HG03097 (cell line): Measurements from ENCODE around the gene JAKMIP1.

ENCODE experiments used
- ATAC-seq: cut with Tn5 transposase; IDR thresholded peaks from one replicate; pipeline ENCODE4 v1.9.1; 2021; ENCODE audit not compliant: unreplicated experiment, low FRiP score

JAKMIP1 gene

DNA sequence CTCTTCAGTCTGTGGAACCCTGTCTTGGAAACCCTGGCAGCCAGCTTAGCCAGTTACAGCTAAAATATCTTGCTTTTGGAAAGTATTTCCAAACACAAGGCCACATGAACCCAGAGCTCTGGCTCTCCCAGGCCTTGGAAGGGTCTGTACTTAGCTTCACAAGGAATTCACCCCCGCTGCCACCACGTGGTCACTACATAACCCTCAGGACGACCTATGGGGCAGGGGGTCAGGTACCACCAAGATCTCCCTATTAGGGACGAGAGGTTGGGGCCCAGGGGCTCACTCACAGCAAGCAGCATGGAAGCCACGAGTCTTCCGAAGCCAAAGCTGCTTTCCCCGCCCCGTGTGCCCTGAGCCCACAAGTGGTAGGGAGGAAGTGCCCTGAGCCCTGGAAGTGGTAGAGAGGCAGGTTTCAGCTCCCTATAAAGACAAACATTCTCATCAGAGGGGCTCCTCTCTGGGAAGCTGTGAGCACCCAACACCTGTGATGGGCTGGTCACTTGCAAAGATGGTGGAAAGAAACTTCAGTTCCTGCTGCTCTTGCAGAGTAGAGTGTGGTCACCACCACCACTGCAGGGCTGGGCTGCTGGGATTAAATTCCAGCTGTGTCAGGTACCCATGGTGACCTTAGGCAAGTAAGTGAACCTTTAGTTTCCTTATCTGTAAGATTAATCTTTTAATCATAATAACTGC, 4.7 kb upstream of the JAKMIP1 start:
- ATAC-seq: no peak

DNA sequence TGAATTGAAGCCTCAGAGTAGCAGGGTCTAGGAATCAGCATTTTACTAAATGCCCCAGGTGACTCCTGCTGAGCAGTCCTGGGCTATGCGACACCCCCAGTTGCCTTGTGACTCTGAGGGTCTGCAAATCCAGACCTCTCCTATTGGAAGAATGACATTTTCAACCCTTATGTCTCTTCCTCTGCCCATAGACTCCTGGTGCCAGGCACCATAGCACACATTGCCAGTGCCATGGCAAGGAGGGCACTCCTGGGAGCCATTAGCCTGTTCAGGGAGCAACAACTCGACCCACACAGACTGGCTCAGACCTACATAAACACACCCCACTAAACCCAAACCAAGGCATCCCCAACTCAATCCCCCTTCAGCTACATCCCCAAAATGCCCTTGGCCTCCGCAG, 3.7 kb upstream of the JAKMIP1 start:
- ATAC-seq: no peak

DNA sequence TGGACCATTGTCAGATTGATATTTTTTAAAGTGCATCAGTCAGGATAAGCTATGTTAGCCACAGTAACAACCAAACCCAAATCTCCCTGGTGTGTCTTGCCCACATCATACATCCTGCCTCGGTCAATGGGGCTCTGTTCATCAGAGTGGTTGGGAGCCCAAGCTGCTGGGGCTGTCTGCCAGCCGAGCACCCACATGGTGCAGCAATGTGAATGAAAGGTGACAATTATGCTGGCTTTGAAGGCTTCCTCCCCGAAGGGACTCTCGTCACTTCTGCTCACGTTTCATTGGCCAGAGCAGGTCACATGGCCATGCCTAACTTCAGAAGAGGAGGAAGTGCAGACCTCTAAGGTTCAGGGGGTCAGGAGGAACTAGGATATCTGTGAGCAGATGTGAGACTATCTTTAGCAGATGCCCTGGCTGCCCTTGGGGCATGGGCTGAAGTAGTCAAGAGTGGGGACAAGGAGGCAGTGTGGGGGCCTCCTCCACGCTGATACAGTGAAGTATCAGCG, 1.3 kb upstream of the JAKMIP1 start:
- ATAC-seq: no peak

DNA sequence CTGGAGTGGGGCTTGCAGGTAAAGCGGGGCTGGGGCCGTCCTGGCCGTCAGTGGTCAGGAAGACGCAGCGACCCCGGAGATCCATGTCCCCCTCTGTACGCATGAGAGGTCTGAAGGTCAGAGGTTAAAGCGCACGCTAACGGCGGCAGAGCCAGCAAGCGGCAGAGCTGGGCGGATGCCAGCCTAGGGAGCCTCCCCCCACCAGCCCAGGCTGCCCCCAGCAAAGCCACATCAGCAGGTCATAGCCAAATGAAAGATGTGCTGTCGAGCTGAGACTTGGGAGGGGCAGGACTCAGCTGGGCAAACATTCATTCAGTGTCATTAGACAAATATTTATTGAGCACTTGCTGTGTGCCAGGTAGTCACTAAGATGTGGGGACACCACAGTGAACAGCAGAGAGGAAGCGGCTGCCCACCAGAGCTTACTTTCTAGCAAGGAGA, 593 bp upstream of the JAKMIP1 start:
- ATAC-seq: no peak

DNA sequence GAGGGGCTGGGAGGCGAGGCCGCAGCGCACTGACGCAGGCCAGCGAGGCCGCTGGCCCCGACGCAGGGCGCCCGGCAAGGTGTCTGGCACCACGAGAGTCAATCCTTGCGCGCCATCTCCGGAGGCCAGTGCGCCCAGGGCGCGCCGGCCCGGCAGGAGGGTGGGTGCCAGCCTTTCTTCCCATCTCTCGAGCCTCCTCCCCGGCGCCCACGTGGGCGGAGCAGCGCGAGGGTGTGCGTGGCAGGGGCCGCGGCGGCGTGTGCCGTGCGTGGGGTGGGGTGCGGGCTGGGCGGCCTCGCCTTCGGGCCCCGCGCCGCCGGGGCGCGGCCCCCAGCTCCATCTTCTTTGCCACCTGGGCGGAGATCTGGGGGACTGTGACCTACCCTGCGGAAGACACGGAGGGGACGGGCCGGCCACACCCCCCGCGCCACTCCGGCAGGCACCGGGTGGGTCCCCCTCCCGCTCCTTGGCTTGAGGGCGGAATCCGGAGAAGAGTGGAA, 877 bp downstream of the JAKMIP1 start:
- no peak for ATAC-seq

DNA sequence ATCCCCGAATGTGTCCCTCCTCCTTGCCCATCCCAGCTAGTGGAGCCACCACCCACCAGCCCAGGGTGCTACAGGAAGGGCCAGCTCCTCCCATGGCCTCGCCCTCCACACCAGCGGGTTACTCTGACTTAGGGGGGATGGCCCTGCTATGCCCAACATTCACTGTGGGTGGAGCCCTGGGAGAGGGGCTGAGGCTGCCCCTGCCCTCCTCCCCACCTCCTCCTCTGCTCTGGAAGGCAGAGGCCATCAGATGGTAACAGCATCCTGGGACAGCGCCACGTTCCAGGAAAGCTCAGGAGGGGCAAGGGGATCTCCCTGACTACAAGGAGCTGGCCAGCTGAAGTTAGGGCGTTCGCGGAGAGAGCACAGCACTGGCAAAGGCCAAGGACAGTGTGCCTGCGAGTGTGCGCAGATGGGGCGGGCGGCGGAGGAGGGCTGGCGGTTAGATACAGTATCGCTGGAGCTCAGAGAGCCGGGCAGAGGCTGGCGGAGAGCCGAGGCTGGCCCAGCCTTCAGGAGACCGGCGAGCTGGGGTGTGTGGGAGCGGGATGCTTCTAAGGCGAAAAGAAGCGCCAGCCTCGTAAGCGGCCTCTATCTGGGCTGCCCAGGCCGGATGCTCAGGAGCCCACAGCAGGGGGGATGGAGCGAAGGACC, 1.5 kb downstream of the JAKMIP1 start:
- ATAC-seq: no peak

DNA sequence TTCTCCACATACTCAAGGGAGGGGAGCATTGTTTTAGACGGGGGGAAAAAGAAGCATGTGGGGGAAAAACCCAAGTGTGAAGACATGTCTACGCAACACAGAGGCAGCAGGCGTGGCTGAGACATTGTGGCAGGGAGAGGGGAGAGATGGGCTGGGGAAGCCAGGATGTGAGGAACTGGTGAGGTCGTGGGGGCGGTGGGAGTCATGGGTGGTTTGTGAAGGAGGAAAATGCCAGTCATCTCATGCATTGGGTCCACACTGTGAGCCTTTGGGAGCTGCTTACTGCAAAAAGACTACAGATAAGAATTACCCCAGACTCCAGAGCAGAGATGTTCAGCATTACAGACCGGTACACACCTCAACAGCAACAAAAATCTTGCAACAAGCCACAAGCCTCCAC, 2.1 kb downstream of the JAKMIP1 start:
- ATAC-seq: no peak

DNA sequence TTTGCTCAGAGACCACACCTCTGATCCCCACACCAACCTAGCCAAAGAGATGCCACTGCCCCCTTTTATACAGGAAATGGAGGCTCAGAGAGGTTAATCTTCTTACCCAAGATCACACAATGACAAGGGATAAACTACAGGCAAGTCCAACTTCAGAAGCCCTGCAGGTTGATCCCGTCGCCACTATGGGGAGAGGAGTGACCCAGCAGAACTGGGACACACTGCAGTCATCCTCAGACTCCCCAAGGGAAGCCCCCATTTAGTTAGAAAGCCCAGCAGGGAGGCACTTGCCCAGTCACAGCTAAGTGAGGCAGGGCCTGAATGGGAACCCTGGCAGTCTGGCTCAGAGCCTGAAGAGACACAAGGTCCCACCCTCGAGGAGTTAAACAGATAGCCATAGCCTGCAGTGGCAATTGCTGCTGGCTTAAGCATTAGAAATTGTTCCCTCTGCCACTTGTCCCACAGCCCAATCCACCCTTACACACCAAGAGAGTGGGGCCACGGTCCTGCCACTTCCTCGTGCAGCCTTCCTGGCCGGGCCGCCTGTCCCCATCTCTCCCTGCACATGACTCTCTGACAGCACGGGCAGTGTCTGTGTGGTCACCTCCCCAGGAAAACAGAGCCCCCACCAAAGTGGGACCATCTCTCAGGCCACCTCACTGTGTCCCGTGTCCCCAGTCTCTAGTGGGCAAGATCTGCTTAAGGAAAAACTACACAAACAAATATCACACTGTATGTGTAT, 2.7 kb downstream of the JAKMIP1 start:
- ATAC-seq: no peak

DNA sequence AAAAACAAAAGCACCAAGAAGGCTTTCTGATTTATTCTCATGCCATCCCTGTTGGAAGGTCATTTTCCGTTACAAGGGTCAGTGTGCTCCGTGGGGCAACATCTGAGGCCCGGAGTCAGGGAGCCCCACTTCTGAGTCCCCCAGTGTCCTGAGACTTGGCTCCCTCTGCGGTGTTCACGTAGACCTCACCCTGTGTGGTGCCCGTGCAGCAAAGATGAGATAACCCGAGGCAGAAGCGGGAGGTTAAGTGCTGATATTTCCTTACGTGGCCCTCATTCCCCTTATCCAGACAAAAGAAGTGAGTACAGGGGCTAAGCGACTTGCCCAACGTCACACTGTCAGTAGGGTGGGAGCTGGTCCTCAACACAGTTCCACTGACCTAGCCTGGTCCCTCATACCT, 3.5 kb downstream of the JAKMIP1 start:
- no peak for ATAC-seq

DNA sequence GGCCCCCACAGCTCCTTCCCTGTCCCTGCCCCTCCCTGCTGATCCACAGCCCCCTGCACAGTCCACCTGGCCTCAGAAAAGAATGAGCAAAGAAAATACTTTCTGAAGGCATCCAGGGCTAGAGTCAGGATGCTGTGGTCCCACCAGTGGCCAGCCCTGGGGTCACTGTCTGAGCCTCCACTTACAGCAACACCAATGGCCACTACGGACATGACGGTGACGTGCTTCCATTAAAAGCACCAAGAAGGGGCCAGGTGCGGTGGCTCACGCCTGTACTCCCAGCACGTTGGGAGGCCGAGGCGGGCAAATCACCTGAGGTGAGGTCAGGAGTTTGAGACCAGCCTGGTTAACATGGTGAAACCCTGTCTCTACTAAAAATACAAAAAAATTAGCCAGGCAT, 4.0 kb downstream of the JAKMIP1 start:
- no peak for ATAC-seq

DNA sequence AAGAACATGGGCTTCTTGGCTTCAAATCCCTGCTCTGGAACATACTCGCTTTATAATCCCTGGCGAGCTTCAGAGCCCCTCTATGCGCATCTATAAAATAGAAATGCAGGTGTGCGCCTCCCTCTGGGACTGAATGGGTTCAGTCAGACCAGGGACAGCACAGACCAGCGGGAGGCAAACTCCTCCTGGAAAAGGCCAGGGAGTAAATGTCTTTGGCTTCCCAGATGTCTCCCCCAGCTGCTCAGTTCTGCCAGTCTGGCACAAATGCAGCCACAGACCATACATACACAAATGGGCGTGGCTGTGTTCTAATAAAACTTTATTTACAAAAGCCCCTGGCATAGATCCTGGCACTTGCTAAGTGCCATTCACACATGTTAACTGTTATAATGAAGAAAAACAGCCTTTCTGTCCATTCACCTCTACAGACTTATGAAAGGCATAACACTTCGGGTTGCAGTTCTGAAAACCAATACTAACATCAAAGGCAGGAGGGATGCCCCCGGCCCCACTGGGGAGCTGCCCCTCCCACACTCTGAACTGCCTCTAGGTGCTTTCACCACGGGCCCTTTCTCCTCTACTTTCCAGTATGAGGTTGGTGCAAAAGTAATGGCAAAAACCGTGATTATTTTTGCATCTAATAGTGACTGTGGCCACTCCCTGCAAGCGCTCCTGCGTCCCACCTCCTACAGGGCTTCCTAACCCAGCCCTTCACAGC, 4.6 kb downstream of the JAKMIP1 start:
- ATAC-seq: no peak

DNA sequence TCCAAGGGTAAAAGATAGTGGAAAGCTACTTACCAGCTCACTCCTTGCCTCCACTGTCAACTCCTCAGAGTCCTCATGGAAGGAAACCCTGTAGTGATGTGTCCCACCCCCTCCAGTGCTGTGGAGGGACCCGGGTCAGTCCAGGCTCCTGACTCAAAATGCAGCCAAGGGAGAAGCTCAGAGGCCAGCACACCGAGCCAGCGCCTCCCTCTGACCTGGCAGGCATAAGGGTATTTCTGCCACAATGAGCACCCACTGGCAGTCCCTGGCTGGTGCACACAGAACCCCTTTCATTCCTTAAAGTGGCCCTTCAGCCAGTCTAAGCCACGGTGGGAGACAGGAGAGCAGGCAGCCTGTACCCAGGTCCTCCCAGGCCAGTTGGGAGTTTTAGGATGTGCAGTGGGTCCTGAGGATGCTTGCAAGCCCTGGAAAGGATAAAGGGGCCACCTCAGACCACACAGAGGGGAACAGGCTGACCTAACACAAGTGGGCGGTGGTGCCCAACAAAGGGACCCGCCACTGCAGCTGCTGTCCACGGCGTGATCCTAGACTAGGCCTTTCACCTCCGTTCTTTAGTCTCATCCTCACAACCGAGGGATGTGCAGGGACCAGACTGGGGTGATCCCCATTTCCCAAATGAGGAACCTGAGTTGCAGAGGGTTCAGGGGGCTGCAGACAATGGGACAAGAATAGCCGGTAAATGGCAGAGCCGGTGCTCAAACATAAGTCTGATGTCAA, 5.7 kb downstream of the JAKMIP1 start:
- ATAC-seq: no peak

DNA sequence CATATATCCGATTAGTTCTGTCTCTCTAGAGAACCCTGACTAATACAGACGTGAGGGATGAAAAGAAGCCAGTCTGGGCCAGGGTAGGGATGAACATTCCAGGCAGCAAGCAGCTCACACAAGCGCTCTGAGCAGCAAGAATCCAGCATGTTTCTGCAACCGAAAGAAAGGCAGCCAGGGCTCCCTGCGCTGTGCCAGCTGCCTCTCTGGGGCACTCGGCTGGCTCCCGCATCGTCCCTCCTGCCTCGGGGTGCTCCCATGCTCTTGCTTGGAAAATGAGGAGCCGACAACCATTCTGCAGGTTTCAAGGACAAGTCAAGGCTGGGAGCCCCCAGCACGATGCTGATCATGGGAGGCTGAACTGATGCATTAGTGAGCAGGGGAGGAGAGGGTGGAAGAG, 7.0 kb downstream of the JAKMIP1 start:
- ATAC-seq: no peak

DNA sequence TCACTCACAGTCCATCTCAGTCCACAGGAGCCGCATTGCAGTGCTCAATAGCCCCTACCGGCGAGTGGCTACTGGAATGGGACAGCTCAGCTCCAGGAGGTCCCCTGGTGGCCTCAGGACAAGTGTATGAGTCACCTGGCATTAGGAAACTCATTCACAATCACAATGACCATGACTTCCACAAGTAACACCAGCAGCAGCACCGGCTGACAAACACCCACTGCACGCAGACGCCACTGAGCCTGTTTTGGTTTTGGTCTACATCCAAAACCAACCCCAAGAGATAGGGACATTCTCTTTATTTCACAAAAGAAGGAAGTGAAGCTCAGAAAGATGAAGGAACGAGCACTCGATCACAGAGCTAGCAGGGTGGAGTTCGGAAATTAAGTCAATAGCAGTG, 8.1 kb downstream of the JAKMIP1 start:
- ATAC-seq: no peak

DNA sequence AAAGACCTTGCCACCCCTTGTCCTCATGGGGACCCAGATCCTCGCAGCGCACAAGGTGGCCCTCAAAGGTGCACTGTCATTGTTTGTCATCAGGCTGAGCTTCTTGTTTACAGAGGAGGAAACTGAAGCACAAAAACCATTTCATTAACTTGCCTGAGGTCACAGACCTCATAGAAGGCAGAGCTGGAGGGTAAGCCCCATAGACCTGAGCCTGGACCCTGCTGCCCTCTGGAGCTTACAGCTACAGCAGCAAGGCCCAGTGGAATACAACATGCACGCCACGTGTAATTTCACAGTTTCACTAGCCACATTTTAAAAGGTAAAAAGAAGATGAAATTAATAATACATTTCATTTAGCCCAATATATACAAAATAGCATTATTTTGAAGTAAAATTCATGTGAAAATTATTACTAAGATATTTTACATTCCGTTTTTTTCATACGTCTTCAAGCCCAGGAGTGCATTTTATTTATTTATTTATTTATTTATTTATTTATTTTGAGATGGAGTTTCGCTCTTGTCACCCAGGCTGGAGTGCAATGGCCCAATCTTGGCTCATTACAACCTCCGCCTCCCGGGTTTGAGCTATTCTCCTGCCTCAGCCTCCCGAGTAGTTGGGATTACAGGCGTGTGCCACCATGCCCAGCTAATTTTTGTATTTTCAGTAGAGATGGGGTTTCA, 8.8 kb downstream of the JAKMIP1 start:
- no peak for ATAC-seq

DNA sequence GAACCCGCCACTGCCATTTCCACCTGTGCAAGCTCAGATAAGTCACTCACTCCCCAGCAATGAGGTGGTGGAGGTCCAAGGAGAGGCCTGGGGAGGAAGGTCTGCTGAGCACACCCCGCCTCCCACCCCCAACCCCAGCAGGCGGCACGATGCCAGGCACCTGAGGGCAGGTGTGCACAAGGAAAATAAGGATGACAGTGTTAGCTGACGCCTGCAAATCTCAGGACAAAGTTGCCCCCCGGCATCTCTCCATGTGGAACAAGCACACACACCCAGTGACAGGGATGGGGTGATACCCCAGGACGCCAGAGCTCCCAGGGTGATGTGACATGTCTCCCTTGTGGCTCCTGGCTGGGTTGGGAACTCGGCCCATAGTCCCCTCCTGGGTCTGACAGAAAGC, 9.9 kb downstream of the JAKMIP1 start:
- no peak for ATAC-seq

DNA sequence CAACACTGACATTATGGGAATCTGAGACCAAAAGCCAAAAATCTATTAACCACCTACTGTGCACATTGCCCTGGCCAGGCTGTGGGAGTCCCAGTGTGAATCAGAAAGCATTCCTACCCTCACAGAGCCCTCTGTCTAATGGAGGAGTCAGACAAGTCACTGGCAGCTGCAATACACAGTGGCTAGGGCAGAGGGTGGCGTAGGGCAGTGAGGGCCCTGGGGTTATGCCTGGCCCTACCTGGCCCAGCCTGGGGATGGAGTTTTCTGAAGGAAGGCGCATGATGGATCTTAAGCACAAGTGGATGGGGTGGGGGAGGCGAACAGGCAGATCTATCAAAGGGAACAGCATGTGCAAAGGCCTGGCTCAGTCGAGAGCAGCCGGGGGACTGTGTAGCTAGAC, 10.8 kb downstream of the JAKMIP1 start:
- no peak for ATAC-seq

DNA sequence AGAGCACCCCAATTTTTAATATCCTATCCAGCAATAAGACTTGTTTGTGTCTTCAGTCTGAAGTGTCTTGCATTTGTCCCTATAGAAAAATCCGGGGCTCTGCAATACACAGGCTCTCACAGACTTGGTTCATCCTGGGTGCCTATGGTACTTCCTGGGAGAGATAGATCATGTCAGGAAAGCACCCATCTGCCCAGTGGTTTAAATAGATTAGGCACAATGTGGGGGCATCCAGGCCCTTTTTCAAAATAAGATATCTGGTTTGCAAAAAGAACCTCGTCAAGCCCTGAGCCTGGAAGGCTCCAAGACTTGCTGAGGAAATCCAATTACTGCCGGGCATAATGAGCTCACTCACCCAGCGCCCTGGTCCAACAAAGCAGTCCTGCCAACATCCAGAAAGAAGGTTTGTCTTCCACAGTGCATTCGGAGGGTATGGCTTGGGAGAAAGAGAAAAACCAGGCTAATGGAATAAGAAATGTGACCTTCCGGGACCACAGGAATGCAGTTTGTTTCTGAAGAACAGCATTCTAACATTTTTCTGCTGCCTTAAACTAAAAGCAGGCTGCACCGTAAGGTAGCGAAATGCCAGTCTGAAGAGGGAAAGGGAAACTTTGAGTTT, 11.6 kb downstream of the JAKMIP1 start:
- no peak for ATAC-seq

DNA sequence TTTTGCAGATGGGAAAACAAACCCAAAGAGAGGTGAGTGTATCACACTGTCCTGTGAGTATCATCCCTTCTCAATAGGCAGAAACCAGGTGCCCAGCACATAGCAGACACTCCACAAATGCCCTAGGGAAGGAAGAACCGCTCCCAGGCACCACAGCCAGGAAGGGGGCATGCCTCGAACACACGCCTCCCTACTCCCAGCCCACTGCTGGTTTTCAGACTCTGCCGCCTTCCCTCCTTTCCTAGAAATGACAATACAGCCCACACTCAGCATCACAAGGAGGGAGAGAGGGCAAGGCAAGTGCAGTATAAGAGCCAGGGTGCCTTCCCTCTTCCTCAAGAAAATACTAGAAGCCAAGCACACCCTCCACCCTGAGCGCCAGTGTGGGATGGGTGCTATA, 16.2 kb downstream of the JAKMIP1 start:
- ATAC-seq: no peak
